Measurements from ENCODE around the gene HSP90AA1.

DNA sequence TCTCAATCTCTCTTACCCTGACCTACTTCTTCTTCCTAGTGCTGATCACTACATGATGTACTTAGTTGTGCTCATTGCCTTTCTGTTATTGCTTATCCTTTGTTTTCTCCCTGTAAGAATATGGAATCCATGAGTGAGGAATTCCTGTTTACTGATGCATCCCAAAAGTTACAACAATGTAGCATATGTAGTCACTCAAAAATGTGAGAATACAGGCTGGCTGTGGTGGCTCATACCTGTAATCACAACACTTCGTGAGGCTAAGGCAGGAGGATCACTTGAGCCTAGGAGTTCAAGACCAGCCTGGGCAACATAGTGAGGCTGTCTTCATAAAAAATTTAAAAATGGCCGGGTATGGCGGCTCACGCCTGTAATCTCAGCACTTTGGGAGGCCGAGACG, 44.9 kb upstream of the HSP90AA1 start:
- TF ChIP-seq, protein P1, sequence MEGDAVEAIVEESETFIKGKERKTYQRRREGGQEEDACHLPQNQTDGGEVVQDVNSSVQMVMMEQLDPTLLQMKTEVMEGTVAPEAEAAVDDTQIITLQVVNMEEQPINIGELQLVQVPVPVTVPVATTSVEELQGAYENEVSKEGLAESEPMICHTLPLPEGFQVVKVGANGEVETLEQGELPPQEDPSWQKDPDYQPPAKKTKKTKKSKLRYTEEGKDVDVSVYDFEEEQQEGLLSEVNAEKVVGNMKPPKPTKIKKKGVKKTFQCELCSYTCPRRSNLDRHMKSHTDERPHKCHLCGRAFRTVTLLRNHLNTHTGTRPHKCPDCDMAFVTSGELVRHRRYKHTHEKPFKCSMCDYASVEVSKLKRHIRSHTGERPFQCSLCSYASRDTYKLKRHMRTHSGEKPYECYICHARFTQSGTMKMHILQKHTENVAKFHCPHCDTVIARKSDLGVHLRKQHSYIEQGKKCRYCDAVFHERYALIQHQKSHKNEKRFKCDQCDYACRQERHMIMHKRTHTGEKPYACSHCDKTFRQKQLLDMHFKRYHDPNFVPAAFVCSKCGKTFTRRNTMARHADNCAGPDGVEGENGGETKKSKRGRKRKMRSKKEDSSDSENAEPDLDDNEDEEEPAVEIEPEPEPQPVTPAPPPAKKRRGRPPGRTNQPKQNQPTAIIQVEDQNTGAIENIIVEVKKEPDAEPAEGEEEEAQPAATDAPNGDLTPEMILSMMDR (IDR thresholded peaks at IDR 0.05; ENCODE audit: low read depth, low read length, poor library complexity, severe bottlenecking): no peak
- TF ChIP-seq EZH2phosphoT487 (IDR thresholded peaks at IDR 0.05; ENCODE audit: borderline replicate concordance, low read length): no peak
